Heart left ventricle (tissue), 16 donors: ENCODE data around the gene ISCU. TPM values are rescaled to one million over a fixed set of nuclear protein-coding genes. Genes with fewer than 3 reads are reported as not detected.

ENCODE experiments used
- ATAC-seq, 4 donors: fragments of 200-7000 bp; cut with Tn5 transposase; one replicate each; pipeline ENCODE4 v1.9.1; 2020 to 2022; ENCODE audit warnings: moderate library complexity in 4 of 4, mild to moderate bottlenecking in 3 of 4, moderate number of reproducible peaks in 1 of 4
- DNase-seq, 5 donors: peaks; one replicate each; pipeline ENCODE4 v3.0.0-alpha.2; 2020
- H3K27ac ChIP-seq, 12 donors: fragments of 200-600 bp; sonication (generic) in 4 of 12; one replicate each; pipeline versions ENCODE4 v1.5.0 to v1.8.0; 2016 to 2022; ENCODE audit warnings: mild to moderate bottlenecking in 2 of 12
- H3K27me3 ChIP-seq, 9 donors: fragments of 200-600 bp; sonication (generic) in 2 of 9; one replicate each; pipeline versions ENCODE4 v1.5.1 to v1.8.0; 2016 to 2022; ENCODE audit warnings: mild to moderate bottlenecking in 3 of 9
- H3K36me3 ChIP-seq, 9 donors: fragments of 200-600 bp; sonication (generic) in 2 of 9; one replicate each; pipeline versions ENCODE4 v1.5.0 to v1.8.0; 2018 to 2022; ENCODE audit warnings: mild to moderate bottlenecking in 2 of 9
- H3K4me1 ChIP-seq, 12 donors: fragments of 200-600 bp; sonication (generic) in 4 of 12; one replicate each; pipeline versions ENCODE4 v1.5.0 to v1.8.0; 2016 to 2022; ENCODE audit warnings: mild to moderate bottlenecking in 3 of 12
- H3K4me3 ChIP-seq, 12 donors: fragments of 200-600 bp; sonication (generic) in 4 of 12; one replicate each; pipeline versions ENCODE4 v1.5.0 to v1.8.0; 2017 to 2022; ENCODE audit warnings: mild to moderate bottlenecking in 9 of 12, moderate library complexity in 4 of 12
- H3K9me3 ChIP-seq, 12 donors: fragments of 200-600 bp; sonication (generic) in 4 of 12; one replicate each; pipeline versions ENCODE4 v1.5.0 to v1.8.0; 2016 to 2022; ENCODE audit warnings: mild to moderate bottlenecking in 1 of 12
- CTCF ChIP-seq, 12 donors: fragments of 200-600 bp; sonication (generic) in 4 of 12; IDR thresholded peaks; one replicate each; pipeline versions ENCODE4 v1.5.0 to v1.8.0; 2018 to 2022; ENCODE audit warnings: antibody characterized with exemption in 12 of 12, mild to moderate bottlenecking in 5 of 12
- POLR2A ChIP-seq, 2 donors: fragments of 450-650 bp; IDR thresholded peaks; one replicate each; pipeline ENCODE4 v1.6.1; 2017; ENCODE audit warnings: antibody characterized with exemption in 2 of 2, mild to moderate bottlenecking in 2 of 2, moderate library complexity in 2 of 2
- WGBS, 4 donors: extraction: QIAGEN DNeasy Blood & Tissue Kit in 2 of 4; methylation state at CpG; one replicate each; pipeline versions ENCODE4 v1.1.5 to v1.1.7; 2013 to 2018; 5-methylcytosine and 5-hydroxymethylcytosine counted together
- intact Hi-C, 10 donors: fragments of 100-400 bp; cut with DNase I; formaldehyde crosslinking; loops; one replicate each; pipeline versions ENCODE4 v1.11.1 to v1.14.2; 2022
- polyA plus RNA-seq, 2 donors: library from polyadenylated mRNA; stranded (reverse); fragments of 200-250 nt; gene quantifications; one replicate each; pipeline ENCODE4 v1.2.3, GENCODE V29; 2013
- total RNA-seq, 9 donors: library from RNA; depleted of rRNA in 2 of 9; stranded (reverse); fragments of >200 nt in 2 of 9; fragmentation: NEBNext Ultra II Directional in 3 of 9; extraction: Animal tissue kit (Norgen Biotek cat#: 25700) in 3 of 9; gene quantifications; one replicate each; pipeline versions ENCODE4 v1.1.0 to v1.2.4, GENCODE V29; 2016 to 2023
- donor health status: ischemic (EF 13 %, LVEDD 7.1; RV severe dilation, severe dysfunction).
- donor health status: healthy with polysubstance abuse.
- donor health status: DM: no; HTN: yes; CAD: no.
- donor health status: DM: no; HTN: no; CAD: no.
- donor health status: ischemic (EF 25% LVEDD 6.9; RV normal size, moderate dysfunction).
- donor health status: ischemic (EF 25% LVEDD 5.7; RV mildly dilated, moderate dysfunction).
- donor health status: healthy.
- donor health status: DM: yes; HTN: yes; CAD: no.
- donor health status: ischemic (EF 35%, LVEDD 5.7; RV mildly dilated, moderate dysfunction).
- donor health status: nonischemic (EF 11% LVEDD 7.7; RV severe dilation, severe dysfunction).
- donor health status: DM: yes; HTN: yes; CAD: no.
- donor health status: PGD.
- donor health status: ischemic (EF 29% LVEDD 5.4; RV normal size, mild dysfunction).
- donor health status: nonischemic (EF 23%, LVEDD 6.1; RV moderate dilation, normal function).

Gene ISCU
- total and polyA plus RNA-seq, 11 donors, result 203 to 632 (median 462) TPM

GRCh38 chr12:108591267-108591980 is 29.0 kb downstream of the ISCU start:
- 84 to 92% (median 87%) methylated on average over 22 of the region's 22 CpGs for WGBS, 4 donors
- H3K27ac ChIP-seq, result no peak overlapping the region

GRCh38 chr12:108592033-108592909 is 29.9 kb downstream of the ISCU start:
- peak in 1 of 5 donors; percentile 14 for DNase-seq

More at GRCh38 chr12:108591267-108591980, 29.0 kb downstream of the ISCU start:
- TF ChIP-seq CTCF (IDR thresholded peaks at IDR 0.05) (no peak), POLR2A (IDR thresholded peaks at IDR 0.05) (no peak)
- H3K36me3 ChIP-seq, result no peaks in the 10 kb centered on the region
- ATAC-seq (no peak), DNase-seq (peak in 1 of 5 donors; percentile 25)
- no peaks in the 10 kb centered on the region for H3K27me3 ChIP-seq
- no peak overlapping the region for H3K4me3 ChIP-seq
- H3K9me3 ChIP-seq, result no peaks in the 10 kb centered on the region
- intact Hi-C loops, result no loop called here
- H3K4me1 ChIP-seq, result peaks cover 0 to 14% (median 0%) of the 10 kb centered on the region in 12 donors

GRCh38 chr12:108594323-108594903 is 32.0 kb downstream of the ISCU start:
- TF ChIP-seq POLR2A (IDR thresholded peaks at IDR 0.05) (no peak), CTCF (IDR thresholded peaks at IDR 0.05) (no peak)
- 96 to 97% (median 97%) methylated on average over 10 of the region's 10 CpGs for WGBS, 4 donors
- H3K27me3 ChIP-seq, result no peaks in the 10 kb centered on the region

More at GRCh38 chr12:108592033-108592909, 29.9 kb downstream of the ISCU start:
- intact Hi-C loops, result no loop called here
- TF ChIP-seq POLR2A (IDR thresholded peaks at IDR 0.05) (no peak), CTCF (IDR thresholded peaks at IDR 0.05) (no peak)
- Histone ChIP-seq H3K27ac (no peak overlapping the region), H3K27me3 (no peaks in the 10 kb centered on the region), H3K4me3 (no peak overlapping the region), H3K36me3 (no peaks in the 10 kb centered on the region), H3K9me3 (no peaks in the 10 kb centered on the region), H3K4me1 (peaks cover 0 to 14% (median 0%) of the 10 kb centered on the region in 12 donors)
- no peak for ATAC-seq
- 93 to 95% (median 95%) methylated on average over 25 of the region's 25 CpGs for whole genome bisulfite sequencing, 4 donors

More at GRCh38 chr12:108594323-108594903, 32.0 kb downstream of the ISCU start:
- Histone ChIP-seq H3K9me3 (no peaks in the 10 kb centered on the region), H3K36me3 (no peaks in the 10 kb centered on the region), H3K4me1 (peaks cover 0 to 5% (median 0%) of the 10 kb centered on the region in 12 donors), H3K4me3 (no peak overlapping the region), H3K27ac (no peak overlapping the region)
- intact Hi-C loops, result no loop called here
- no peak for ATAC-seq
- no peak for DNase-seq
